ENCODE results near the gene ZFAND4.

DNA sequence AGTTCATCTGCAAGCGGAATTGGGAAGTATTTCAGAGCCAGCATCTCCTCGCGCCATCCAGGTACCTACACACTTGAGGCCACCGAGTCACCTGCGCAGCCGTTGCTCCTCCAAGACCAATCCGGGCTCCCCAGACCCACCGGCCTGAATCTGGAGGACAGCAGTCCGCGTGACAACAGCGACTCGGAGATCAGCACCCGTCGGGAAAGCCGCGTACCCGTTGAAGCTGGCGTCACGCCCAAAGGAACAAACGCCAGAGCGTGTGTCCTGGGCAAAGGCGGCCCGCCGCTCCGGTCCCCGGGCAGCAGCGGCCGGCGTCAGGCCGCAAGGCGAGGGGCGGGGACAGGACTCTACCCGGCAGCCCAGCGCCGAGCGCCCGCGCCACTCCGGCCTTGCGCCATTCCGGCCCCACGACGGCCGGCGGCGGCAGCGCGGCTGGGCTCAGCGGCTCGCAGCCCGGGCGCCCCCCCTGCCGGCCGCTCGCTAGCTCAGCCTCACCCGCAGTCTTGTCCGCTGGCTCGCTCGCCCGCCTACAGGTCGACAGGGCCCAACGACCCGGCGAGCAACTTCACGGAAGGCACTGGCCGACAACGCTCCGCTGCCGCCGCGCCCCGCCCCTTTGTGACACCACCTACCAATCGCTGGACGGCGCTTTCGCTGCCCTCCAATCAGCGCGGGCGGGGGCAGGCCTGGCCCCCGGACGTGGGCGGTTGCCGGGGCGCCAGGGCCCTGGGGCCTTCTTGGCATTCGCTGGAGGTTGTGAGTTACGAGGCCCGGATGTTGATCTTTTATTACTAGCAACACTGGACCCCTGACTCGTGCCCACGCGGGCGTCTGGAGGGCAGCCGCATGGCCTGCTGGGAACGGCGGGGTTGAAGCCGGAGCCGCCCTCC lies at the start of gene ZFAND4:
- TF ChIP-seq, protein P1, sequence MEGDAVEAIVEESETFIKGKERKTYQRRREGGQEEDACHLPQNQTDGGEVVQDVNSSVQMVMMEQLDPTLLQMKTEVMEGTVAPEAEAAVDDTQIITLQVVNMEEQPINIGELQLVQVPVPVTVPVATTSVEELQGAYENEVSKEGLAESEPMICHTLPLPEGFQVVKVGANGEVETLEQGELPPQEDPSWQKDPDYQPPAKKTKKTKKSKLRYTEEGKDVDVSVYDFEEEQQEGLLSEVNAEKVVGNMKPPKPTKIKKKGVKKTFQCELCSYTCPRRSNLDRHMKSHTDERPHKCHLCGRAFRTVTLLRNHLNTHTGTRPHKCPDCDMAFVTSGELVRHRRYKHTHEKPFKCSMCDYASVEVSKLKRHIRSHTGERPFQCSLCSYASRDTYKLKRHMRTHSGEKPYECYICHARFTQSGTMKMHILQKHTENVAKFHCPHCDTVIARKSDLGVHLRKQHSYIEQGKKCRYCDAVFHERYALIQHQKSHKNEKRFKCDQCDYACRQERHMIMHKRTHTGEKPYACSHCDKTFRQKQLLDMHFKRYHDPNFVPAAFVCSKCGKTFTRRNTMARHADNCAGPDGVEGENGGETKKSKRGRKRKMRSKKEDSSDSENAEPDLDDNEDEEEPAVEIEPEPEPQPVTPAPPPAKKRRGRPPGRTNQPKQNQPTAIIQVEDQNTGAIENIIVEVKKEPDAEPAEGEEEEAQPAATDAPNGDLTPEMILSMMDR (IDR thresholded peaks at IDR 0.05; ENCODE audit: low read depth, low read length, missing input control): peak; percentile 86
- TF ChIP-seq, protein P2, sequence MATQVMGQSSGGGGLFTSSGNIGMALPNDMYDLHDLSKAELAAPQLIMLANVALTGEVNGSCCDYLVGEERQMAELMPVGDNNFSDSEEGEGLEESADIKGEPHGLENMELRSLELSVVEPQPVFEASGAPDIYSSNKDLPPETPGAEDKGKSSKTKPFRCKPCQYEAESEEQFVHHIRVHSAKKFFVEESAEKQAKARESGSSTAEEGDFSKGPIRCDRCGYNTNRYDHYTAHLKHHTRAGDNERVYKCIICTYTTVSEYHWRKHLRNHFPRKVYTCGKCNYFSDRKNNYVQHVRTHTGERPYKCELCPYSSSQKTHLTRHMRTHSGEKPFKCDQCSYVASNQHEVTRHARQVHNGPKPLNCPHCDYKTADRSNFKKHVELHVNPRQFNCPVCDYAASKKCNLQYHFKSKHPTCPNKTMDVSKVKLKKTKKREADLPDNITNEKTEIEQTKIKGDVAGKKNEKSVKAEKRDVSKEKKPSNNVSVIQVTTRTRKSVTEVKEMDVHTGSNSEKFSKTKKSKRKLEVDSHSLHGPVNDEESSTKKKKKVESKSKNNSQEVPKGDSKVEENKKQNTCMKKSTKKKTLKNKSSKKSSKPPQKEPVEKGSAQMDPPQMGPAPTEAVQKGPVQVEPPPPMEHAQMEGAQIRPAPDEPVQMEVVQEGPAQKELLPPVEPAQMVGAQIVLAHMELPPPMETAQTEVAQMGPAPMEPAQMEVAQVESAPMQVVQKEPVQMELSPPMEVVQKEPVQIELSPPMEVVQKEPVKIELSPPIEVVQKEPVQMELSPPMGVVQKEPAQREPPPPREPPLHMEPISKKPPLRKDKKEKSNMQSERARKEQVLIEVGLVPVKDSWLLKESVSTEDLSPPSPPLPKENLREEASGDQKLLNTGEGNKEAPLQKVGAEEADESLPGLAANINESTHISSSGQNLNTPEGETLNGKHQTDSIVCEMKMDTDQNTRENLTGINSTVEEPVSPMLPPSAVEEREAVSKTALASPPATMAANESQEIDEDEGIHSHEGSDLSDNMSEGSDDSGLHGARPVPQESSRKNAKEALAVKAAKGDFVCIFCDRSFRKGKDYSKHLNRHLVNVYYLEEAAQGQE (IDR thresholded peaks at IDR 0.05): peak; percentile 54
- TF ChIP-seq TAF1 (conservative IDR thresholded peaks at IDR 0.05): no peak
- TF ChIP-seq, protein P3, sequence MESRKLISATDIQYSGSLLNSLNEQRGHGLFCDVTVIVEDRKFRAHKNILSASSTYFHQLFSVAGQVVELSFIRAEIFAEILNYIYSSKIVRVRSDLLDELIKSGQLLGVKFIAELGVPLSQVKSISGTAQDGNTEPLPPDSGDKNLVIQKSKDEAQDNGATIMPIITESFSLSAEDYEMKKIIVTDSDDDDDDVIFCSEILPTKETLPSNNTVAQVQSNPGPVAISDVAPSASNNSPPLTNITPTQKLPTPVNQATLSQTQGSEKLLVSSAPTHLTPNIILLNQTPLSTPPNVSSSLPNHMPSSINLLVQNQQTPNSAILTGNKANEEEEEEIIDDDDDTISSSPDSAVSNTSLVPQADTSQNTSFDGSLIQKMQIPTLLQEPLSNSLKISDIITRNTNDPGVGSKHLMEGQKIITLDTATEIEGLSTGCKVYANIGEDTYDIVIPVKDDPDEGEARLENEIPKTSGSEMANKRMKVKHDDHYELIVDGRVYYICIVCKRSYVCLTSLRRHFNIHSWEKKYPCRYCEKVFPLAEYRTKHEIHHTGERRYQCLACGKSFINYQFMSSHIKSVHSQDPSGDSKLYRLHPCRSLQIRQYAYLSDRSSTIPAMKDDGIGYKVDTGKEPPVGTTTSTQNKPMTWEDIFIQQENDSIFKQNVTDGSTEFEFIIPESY (IDR thresholded peaks at IDR 0.05): no peak
- peak; percentile 51 for TF ChIP-seq YY1 (IDR thresholded peaks at IDR 0.05)
- TF ChIP-seq, protein P4, sequence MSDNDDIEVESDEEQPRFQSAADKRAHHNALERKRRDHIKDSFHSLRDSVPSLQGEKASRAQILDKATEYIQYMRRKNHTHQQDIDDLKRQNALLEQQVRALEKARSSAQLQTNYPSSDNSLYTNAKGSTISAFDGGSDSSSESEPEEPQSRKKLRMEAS (IDR thresholded peaks at IDR 0.05): peak; percentile 11
- peak in 1 of 2 donors; percentile 79 for TF ChIP-seq GABPA (IDR thresholded peaks at IDR 0.05 in 1 of 2, conservative IDR thresholded peaks at IDR 0.05 in 1 of 2)

Measured in liver (tissue), 3 donors.